ENCODE results near the gene PHF19.
A peak's percentile ranks its signal among the peaks of the same experiment; 100 is the strongest.

Gene PHF19

DNA sequence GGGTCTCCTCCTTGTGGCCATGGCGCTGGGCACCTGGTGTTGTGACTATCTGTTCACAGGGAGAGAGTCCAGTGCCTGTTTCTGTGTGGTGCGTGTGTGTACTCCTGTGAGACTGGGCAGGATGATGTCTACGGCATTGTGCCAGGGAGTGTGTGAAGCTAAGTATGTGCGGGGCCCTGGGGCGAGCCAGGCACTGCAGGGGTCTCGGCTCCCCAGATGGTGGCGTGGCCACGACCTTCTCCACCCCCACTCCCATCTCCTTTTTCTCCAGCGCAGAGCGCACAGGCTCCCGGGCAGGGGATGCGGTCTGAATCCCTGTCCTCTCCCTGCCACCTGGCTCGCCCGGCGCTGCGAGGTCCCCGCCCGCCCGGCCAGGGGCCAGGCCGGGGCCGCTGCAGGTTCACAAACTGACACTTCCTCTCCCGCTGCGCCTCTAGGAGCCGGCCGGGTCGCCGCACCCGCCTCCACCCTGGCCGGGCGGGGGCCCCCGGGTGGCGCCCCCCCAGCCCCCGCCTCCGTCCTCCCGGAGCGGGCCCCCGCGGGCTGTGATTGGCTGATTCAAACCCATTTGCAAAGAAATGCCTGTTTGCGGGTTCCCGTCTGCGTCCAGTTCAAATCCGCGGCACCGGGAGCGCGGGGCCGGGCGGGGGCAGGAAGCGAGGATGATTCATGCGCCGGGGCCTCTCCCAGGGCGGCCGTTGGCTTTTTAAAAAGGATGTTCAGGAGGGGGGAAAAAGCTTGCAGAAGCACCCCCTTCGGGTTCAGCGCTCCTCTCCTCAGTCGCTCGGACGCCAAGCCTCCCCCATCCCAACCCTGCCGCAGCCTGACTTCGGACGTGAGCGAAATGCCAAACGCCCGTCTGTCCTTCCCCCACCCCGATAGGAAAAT, 790 bp downstream of the PHF19 start:
- H3K27ac Mint-ChIP-seq, result peak overlapping the region; percentile 89
- peak overlapping the region; percentile 84 for H3K4me3 Mint-ChIP-seq
- peaks cover 56% of the 10 kb centered on the region for H3K36me3 Mint-ChIP-seq (ENCODE audit: low read depth)
- no peaks in the 10 kb centered on the region for H3K9me3 Mint-ChIP-seq
- no peaks in the 10 kb centered on the region for H3K27me3 Mint-ChIP-seq (ENCODE audit: low read depth)
- H3K4me1 Mint-ChIP-seq (ENCODE audit: low read depth), result peaks cover 65% of the 10 kb centered on the region

DNA sequence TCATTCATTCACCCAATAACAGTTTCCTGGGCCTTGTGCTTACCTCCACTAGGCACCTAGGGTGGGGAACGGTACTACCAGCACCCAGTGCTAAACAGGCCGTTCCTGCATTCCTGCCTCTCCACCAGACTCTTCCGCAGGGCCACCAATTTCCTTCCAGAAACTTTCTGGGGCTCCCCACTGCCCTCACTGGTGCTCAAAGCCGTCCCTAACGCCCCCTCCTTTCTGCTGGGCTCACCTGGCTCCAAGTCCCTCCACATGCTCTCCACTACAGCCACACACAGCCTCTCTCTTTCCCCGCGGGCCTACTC, 1.4 kb downstream of the PHF19 start:
- Mint-ChIP-seq H3K27ac (peak overlapping the region; percentile 89), H3K27me3 (ENCODE audit: low read depth) (no peaks in the 10 kb centered on the region), H3K9me3 (no peaks in the 10 kb centered on the region), H3K4me3 (peak overlapping the region; percentile 82), H3K4me1 (ENCODE audit: low read depth) (peaks cover 67% of the 10 kb centered on the region), H3K36me3 (ENCODE audit: low read depth) (peaks cover 59% of the 10 kb centered on the region)

DNA sequence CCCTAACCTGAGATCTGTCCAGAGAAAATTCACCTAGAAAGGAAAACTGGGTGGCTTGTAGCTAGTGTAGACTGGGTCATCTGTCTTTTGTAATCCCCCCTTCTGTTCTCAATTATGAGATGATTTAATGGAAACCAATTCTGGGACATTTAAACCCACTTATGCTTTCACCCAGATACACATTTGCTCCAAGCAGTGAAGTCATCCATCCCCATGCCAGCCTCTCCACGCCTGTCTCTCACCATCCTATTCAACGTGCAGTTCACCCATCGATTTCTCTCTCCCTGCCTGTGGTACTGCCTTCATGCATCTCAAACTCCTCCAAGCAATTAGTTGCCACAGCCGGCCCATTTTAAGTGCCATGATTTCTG, 1.8 kb downstream of the PHF19 start:
- Mint-ChIP-seq H3K36me3 (ENCODE audit: low read depth) (peaks cover 58% of the 10 kb centered on the region), H3K27me3 (ENCODE audit: low read depth) (no peaks in the 10 kb centered on the region), H3K9me3 (no peaks in the 10 kb centered on the region), H3K27ac (peak overlapping the region; percentile 89), H3K4me3 (peak overlapping the region; percentile 82), H3K4me1 (ENCODE audit: low read depth) (peaks cover 67% of the 10 kb centered on the region)

DNA sequence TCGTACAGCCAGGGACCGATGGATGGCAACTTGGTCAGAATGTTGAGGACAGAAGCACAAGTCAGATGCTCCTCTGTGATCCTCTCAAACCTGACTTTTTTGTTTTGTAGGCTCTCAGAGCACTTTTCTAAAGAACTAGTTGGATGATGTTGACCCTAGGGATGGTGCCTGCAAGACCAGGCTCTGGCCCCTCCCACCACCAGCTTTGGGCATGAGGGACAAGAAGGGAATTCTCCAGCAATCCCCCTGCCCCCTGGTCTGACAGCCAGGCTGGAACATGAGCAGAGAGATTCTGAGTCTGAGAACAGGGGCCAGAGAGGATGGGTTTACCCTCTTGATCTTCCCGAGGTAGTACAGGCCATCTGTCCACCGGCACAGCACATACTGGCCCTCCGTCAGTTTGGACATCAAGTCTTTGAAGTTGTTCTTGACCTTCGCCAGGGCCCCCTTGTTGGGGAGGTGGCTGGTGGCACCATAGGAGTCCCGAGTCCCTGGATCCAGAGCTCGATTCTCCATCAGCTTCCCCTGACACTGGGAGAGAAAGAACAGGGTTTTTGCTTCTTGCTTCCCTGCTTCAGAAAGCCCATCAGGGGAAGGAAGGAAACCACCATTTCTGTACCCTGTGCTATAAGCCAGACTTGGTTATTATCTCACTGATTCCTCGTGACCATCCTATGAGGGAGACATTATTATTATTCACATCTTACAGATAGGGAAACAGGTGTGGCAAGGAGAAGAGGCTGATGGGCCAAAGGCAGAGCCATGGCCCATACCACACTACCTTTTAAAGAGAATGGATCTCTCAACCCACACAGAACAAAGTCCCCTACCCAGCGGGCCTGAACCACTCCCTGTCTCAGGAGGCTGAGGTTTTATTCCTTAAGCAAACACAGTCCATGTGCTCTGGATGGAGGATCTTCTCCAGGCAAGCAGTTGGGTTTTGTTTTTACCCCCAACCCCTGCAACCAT, 2.5 kb downstream of the PHF19 start:
- Mint-ChIP-seq H3K9me3 (no peaks in the 10 kb centered on the region), H3K4me1 (ENCODE audit: low read depth) (peaks cover 65% of the 10 kb centered on the region), H3K27me3 (ENCODE audit: low read depth) (no peaks in the 10 kb centered on the region), H3K4me3 (peak overlapping the region; percentile 28), H3K27ac (peak overlapping the region; percentile 82), H3K36me3 (ENCODE audit: low read depth) (peaks cover 58% of the 10 kb centered on the region)

DNA sequence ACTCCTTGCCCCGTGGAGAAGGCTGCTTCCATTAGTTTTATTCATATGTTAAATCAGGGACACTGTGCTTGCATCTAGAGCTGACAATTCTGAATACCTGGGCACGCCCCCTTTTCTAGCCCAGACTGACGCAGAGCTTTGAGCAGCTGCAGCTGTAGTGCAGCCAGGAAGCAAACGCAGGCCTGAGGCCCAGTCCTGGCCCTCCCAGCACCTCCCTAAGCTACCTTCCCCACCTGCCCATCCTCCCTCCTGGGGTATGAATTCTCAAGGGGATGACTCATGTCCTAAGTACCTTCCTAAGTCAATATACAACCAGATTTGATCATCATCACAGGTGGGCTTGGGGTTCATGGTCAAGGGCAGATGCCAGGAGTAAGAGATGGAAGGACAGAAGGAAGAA, 3.5 kb downstream of the PHF19 start:
- Mint-ChIP-seq H3K4me3 (peak overlapping the region; percentile 28), H3K36me3 (ENCODE audit: low read depth) (peaks cover 58% of the 10 kb centered on the region), H3K4me1 (ENCODE audit: low read depth) (peaks cover 58% of the 10 kb centered on the region)

DNA sequence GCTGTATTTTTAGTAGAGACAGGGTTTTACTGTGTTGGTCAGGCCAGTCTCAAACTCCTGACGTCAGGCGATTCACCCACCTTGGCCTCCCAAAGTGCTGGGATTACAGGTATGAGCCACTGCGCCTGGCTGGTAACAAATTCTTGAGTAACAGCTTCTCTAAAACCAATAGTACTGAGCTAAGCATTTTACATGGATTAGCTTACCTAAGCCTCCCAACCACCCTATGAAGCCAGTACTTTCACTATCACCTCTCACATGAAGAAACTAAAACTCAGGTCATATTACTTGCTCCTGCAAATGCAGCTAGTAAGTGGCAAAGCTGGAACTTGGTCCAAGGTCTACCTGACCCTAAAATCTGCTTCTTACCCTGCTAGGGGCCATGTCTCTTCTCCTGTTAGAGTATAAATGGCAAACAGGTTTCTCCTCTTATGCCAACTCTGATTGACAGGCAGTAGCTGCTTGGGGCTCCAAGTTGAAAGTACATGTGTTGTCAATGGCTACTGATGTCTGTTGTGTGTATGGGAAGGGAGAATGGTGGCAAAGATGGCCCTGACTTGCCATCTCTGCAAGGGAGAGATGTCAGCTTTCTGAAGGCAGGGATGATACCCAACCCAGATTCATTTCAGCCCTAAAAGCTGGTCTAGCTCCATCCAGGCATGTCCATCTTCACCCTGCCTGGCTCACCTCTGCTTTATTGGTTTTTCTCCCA, 4.0 kb downstream of the PHF19 start:
- peak overlapping the region; percentile 28 for H3K4me3 Mint-ChIP-seq

More for the DNA sequence above, 3.5 kb downstream of the PHF19 start:
- H3K27ac Mint-ChIP-seq, result peak overlapping the region; percentile 82
- no peaks in the 10 kb centered on the region for H3K9me3 Mint-ChIP-seq
- H3K27me3 Mint-ChIP-seq (ENCODE audit: low read depth), result no peaks in the 10 kb centered on the region

DNA sequence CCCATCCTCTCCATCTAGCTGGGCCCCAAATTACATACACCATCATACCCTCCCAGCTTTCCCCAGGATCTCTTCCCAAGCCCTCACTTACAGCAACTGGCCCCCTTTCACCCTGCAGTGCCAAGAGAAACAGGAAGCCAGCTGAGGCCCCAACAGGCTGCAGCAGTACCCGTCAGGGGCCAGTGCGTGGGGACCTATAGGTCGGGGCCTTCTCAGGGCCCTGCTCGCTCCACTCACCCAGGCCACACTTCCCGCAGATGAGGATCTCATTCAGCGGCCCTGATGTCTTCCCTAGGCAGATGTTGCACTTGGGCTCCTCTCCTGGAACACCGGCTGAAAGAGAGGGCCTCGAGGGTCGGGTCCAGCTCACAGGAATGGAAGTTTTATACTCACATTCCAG, 6.8 kb downstream of the PHF19 start:
- Mint-ChIP-seq H3K27ac (peak overlapping the region; percentile 52), H3K4me3 (no peak overlapping the region), H3K27me3 (ENCODE audit: low read depth) (no peaks in the 10 kb centered on the region), H3K4me1 (ENCODE audit: low read depth) (peaks cover 47% of the 10 kb centered on the region), H3K9me3 (no peaks in the 10 kb centered on the region), H3K36me3 (ENCODE audit: low read depth) (peaks cover 58% of the 10 kb centered on the region)

More for the DNA sequence above, 4.0 kb downstream of the PHF19 start:
- no peaks in the 10 kb centered on the region for H3K27me3 Mint-ChIP-seq (ENCODE audit: low read depth)
- H3K27ac Mint-ChIP-seq, result peak overlapping the region; percentile 82
- H3K9me3 Mint-ChIP-seq, result no peaks in the 10 kb centered on the region
- peaks cover 63% of the 10 kb centered on the region for H3K36me3 Mint-ChIP-seq (ENCODE audit: low read depth)
- peaks cover 56% of the 10 kb centered on the region for H3K4me1 Mint-ChIP-seq (ENCODE audit: low read depth)

DNA sequence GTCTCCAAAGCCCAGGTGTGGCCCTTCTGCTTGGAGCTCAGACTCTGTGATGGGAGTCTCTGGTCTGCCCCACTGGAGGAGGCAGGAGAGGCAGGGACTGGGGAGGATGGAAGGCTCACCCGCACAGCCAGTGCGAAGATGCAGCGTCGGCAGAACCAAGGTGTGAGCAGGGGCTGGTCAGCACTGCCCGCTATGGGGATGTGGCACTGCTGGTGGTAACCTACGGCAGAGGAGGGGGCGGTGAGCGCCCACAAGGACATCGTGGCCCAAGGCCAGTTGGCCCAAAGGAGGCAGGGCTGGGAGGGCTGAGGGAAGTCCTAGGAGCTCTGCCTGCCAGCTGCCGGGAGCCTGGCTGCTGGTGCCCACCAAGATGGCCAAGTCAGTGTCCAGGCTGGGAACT, 7.3 kb downstream of the PHF19 start:
- Mint-ChIP-seq H3K4me3 (peak overlapping the region; percentile 85), H3K4me1 (ENCODE audit: low read depth) (peaks cover 44% of the 10 kb centered on the region), H3K27ac (peak overlapping the region; percentile 59), H3K36me3 (ENCODE audit: low read depth) (peaks cover 55% of the 10 kb centered on the region), H3K27me3 (ENCODE audit: low read depth) (no peaks in the 10 kb centered on the region), H3K9me3 (no peaks in the 10 kb centered on the region)

DNA sequence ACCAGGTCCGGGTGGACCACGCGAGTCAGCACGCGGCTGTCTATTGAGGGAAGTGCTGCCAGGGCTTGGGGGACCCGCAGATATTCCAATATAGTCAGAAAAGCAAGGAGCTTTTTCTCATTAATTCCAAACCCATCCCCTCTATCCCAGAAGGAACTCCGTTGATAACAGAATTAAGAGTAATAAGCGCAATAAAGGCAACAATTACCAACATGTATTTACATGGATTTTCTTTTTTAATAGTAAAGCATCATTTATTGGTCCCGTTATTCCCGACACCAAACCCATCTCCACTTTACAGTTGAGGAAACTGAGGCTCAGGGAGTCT, 7.7 kb downstream of the PHF19 start:
- peaks cover 40% of the 10 kb centered on the region for H3K4me1 Mint-ChIP-seq (ENCODE audit: low read depth)
- H3K27me3 Mint-ChIP-seq (ENCODE audit: low read depth), result no peaks in the 10 kb centered on the region
- H3K27ac Mint-ChIP-seq, result peak overlapping the region; percentile 89
- peaks cover 52% of the 10 kb centered on the region for H3K36me3 Mint-ChIP-seq (ENCODE audit: low read depth)
- no peaks in the 10 kb centered on the region for H3K9me3 Mint-ChIP-seq
- H3K4me3 Mint-ChIP-seq, result peak overlapping the region; percentile 85

DNA sequence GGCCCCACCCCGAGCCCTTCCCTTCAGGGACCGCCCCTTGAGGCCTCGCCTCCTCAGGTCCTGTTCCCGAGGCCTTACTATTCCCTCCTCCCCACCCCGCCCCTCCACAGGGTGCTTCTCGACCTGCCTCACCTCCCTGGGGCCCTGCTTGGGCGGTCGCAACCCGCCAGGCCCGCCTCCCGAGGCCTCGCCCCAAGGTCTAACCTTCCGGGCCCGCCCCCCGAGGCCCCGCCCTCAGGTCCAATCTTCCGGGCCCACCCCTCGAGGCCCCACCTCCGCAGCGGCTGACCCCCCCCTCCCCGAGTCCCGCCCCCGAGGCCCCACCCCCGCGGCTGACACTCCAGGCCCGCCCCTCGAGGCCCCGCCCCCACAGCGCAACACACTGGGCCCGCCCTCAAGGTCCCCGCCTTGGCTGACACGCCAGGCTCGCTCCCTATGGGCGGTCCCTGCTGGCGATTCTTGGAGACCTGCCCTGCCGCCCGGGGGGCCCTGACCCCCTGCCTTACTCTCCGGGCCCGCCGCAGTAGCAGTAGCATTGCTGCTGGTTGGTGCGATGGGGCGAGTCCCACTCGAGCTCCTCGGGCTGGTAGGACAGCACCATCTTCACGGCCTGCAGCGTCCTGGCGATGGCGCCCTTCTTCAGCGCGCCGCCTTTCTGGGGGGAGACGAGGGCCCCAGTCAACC, 8.2 kb downstream of the PHF19 start:
- Mint-ChIP-seq H3K36me3 (ENCODE audit: low read depth) (peaks cover 52% of the 10 kb centered on the region), H3K9me3 (no peaks in the 10 kb centered on the region), H3K27ac (peak overlapping the region; percentile 89), H3K4me3 (peak overlapping the region; percentile 85), H3K27me3 (ENCODE audit: low read depth) (no peaks in the 10 kb centered on the region), H3K4me1 (ENCODE audit: low read depth) (peaks cover 35% of the 10 kb centered on the region)

DNA sequence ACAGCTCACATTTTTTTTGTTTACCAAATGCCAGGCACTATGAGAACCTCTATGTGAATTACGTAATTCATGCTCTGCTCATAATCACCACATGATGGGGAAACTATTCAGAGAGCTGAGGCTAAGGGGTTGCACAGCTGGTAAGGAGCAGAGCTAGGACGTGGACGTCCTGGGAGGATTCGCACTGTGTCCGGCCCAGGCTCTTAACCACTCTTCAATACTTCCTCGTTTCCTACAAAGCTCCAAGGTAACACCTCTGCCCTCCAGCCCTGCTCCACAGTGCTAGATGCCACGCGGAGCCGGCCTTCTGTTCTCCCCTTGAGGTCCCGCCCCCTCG, 8.7 kb downstream of the PHF19 start:
- H3K27me3 Mint-ChIP-seq (ENCODE audit: low read depth), result no peaks in the 10 kb centered on the region
- peaks cover 29% of the 10 kb centered on the region for H3K4me1 Mint-ChIP-seq (ENCODE audit: low read depth)
- no peaks in the 10 kb centered on the region for H3K9me3 Mint-ChIP-seq
- H3K36me3 Mint-ChIP-seq (ENCODE audit: low read depth), result peaks cover 51% of the 10 kb centered on the region
- peak overlapping the region; percentile 63 for H3K4me3 Mint-ChIP-seq
- H3K27ac Mint-ChIP-seq, result peak overlapping the region; percentile 79

DNA sequence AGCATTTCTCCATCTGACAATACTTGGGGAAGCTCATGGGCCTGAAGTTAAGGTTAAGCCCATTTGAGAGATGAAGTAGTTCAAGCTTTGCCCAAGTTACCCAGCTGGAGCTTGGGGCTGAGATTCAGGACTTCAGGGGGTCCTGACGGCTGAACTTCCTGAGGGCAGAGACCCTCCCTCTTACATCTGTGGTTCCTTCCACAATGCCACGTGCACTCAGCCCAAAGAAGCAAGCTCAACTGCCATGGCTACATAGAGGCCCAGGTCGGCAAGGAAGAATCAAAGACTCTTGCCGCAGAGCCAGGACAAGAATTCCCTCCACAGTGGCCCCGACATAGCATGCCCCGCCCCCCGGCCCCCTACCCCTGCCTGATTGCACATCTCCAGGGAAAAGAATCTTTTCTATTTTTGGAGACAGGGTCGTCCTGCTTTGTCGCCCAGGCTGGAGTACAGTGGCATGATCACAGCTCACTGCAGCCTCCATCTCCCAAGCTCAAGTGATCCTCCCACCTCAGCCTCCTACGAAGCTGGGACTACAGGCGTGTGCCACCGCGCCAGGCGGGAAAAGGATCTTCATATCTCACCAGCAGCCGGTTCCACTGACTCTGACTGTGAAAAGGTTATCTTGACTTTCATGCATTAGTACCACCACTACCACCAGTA, 9.2 kb downstream of the PHF19 start:
- Mint-ChIP-seq H3K4me1 (ENCODE audit: low read depth) (peaks cover 24% of the 10 kb centered on the region), H3K4me3 (peak overlapping the region; percentile 63), H3K36me3 (ENCODE audit: low read depth) (peaks cover 52% of the 10 kb centered on the region), H3K27ac (peak overlapping the region; percentile 79), H3K27me3 (ENCODE audit: low read depth) (no peaks in the 10 kb centered on the region), H3K9me3 (no peaks in the 10 kb centered on the region)

DNA sequence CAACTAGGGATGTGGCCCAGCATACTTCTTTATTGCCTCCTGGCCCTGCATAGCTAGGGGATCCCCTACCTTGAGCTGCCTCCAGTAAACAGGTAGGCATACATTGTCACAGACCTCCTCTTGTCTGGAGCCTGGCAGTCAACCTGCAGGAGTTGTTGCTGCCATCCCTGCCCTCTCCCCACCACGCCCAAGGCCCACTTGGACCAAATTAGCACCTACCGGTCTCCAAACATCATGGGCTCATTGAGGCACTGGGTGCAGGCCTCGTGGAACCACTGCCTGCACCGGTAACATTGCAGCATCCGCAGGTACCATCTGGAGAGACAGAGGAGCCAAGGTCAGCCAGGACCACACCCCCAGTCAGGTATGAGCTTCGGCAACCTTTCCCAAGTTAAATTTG, 10.3 kb downstream of the PHF19 start:
- no peak overlapping the region for H3K4me3 Mint-ChIP-seq
- H3K9me3 Mint-ChIP-seq, result no peaks in the 10 kb centered on the region
- peak overlapping the region; percentile 49 for H3K27ac Mint-ChIP-seq
- H3K27me3 Mint-ChIP-seq (ENCODE audit: low read depth), result no peaks in the 10 kb centered on the region
- peaks cover 50% of the 10 kb centered on the region for H3K36me3 Mint-ChIP-seq (ENCODE audit: low read depth)
- H3K4me1 Mint-ChIP-seq (ENCODE audit: low read depth), result peaks cover 17% of the 10 kb centered on the region
